Activated B cell treated with CpG ODN at 0.5 μM for 24 hours (primary cell): ENCODE results near the gene KCNMA1. TPM values are rescaled to one million over a fixed set of nuclear protein-coding genes. Genes with fewer than 3 reads are reported as not detected.

Experiments
- ATAC-seq: fragments of 200-7000 bp; cut with Tn5 transposase; one replicate; pipeline ENCODE4 v1.10.0; 2021; ENCODE audit warnings: low read depth, mild to moderate bottlenecking, moderate library complexity
- CTCF ChIA-PET: fragments of 350-600 bp; sonication (Branson Sonifier 250); formaldehyde crosslinking; loops from one replicate; lab custom pipeline; 2021; ENCODE audit warnings: antibody characterized with exemption; lab: Charles Lee
- POLR2A ChIA-PET: fragments of 350-600 bp; sonication (Branson Sonifier 250); formaldehyde crosslinking; loops from one replicate; lab custom pipeline; 2021; ENCODE audit warnings: antibody characterized with exemption; lab: Charles Lee
- DNase-seq: peaks from one replicate; pipeline ENCODE4 v3.0.0; 2022
- H3K27ac Mint-ChIP-seq: one replicate; pipeline ENCODE4 v1.8.0; 2020; ENCODE audit warnings: mixed read lengths
- H3K27me3 Mint-ChIP-seq: one replicate; pipeline ENCODE4 v1.8.0; 2021; ENCODE audit warnings: mixed read lengths
- H3K36me3 Mint-ChIP-seq: one replicate; pipeline ENCODE4 v1.8.0; 2021; ENCODE audit warnings: low read depth, mixed read lengths
- H3K4me1 Mint-ChIP-seq: one replicate; pipeline ENCODE4 v1.8.0; 2021; ENCODE audit warnings: mixed read lengths
- H3K4me3 Mint-ChIP-seq: one replicate; pipeline ENCODE4 v1.8.0; 2020; ENCODE audit warnings: mild to moderate bottlenecking, mixed read lengths
- H3K9me3 Mint-ChIP-seq: one replicate; pipeline ENCODE4 v1.8.0; 2020; ENCODE audit warnings: mixed read lengths
- intact Hi-C: fragments of 100-400 bp; cut with micrococcal nuclease; formaldehyde crosslinking; loops from one replicate; pipeline ENCODE4 v1.15.1; 2024
- total RNA-seq: library from RNA; stranded (reverse); gene quantifications from 2 replicates; pipeline ENCODE4 v1.2.3, GENCODE V29; 2022
- TF ChIP-seq, protein P1 (sequence below): fragments of 200-600 bp; IDR thresholded peaks from one replicate; pipeline ENCODE4 v1.8.0; 2022; ENCODE audit warnings: antibody characterized with exemption, mild to moderate bottlenecking

The KCNMA1 gene
- total RNA-seq, 1 donor from 2014 or later: 3.7 TPM

DNA sequence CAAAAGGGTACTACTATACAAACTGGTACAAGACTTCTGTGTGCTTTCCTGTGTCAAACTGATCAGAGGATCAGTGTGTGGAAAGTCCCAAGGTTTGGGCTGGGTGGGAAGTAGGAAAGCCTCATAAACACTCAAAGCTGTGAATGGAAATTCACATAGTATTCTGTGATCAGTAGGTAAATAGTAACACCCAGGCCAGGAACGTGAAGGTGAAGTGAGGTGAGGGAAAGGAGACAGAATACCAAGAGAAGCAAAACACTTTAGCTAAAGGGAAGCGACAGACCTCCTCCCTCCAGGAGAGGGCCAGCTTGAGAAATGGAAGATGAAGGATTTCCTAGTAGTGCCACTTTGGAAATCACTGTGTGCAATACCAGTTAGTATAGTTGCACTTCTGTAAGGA, 451.9 kb downstream of the KCNMA1 start:
- POLR2A ChIA-PET: no interaction called here
- H3K36me3 Mint-ChIP-seq: no peaks in the 10 kb centered on the region
- H3K4me1 Mint-ChIP-seq: no peaks in the 10 kb centered on the region

DNA sequence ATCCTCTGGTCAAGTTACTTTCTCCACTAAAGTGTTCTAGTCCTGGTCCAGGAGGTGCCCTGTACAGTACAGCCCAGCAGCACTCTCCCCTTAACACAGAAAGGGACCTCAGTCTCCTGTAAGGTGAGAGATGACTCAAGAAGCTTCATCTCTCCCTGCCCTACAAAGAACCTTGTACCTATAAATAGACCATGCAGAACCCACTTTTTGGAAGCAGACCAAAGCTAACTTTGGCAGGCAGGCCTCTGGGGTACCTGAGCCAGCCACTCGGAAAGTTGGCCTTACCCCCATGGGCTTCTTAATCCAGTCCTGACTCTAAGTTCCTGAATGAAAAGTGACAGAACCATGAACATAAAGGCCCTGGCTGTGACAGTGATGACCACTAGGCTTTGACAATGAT, 454.8 kb downstream of the KCNMA1 start:
- TF ChIP-seq, protein P1, sequence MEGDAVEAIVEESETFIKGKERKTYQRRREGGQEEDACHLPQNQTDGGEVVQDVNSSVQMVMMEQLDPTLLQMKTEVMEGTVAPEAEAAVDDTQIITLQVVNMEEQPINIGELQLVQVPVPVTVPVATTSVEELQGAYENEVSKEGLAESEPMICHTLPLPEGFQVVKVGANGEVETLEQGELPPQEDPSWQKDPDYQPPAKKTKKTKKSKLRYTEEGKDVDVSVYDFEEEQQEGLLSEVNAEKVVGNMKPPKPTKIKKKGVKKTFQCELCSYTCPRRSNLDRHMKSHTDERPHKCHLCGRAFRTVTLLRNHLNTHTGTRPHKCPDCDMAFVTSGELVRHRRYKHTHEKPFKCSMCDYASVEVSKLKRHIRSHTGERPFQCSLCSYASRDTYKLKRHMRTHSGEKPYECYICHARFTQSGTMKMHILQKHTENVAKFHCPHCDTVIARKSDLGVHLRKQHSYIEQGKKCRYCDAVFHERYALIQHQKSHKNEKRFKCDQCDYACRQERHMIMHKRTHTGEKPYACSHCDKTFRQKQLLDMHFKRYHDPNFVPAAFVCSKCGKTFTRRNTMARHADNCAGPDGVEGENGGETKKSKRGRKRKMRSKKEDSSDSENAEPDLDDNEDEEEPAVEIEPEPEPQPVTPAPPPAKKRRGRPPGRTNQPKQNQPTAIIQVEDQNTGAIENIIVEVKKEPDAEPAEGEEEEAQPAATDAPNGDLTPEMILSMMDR: no peak
- ATAC-seq (no peak), DNase-seq (no peak)
- H3K9me3 Mint-ChIP-seq: no peaks in the 10 kb centered on the region
- H3K27ac Mint-ChIP-seq: no peak overlapping the region
- H3K36me3 Mint-ChIP-seq: no peaks in the 10 kb centered on the region
- ChIA-PET POLR2A (no interaction called here), CTCF (no interaction called here)
- intact Hi-C loops: no loop called here
- H3K4me3 Mint-ChIP-seq: no peak overlapping the region
- H3K27me3 Mint-ChIP-seq: peaks cover 7% of the 10 kb centered on the region
- no peaks in the 10 kb centered on the region for H3K4me1 Mint-ChIP-seq

More for the DNA sequence above, 451.9 kb downstream of the KCNMA1 start:
- H3K4me3 Mint-ChIP-seq: no peak overlapping the region
- CTCF ChIA-PET: interaction anchor here (2.9 kb wide), 1 partner anchor 12 kb away, joined by 8 read pairs; no protein-coding TSS in a partner anchor
- no peak for ATAC-seq
- peaks cover 6% of the 10 kb centered on the region for H3K27me3 Mint-ChIP-seq
- TF ChIP-seq, protein P1: no peak
- intact Hi-C loops: no loop called here
- no peak overlapping the region for H3K27ac Mint-ChIP-seq
- no peak for DNase-seq
- no peaks in the 10 kb centered on the region for H3K9me3 Mint-ChIP-seq

DNA sequence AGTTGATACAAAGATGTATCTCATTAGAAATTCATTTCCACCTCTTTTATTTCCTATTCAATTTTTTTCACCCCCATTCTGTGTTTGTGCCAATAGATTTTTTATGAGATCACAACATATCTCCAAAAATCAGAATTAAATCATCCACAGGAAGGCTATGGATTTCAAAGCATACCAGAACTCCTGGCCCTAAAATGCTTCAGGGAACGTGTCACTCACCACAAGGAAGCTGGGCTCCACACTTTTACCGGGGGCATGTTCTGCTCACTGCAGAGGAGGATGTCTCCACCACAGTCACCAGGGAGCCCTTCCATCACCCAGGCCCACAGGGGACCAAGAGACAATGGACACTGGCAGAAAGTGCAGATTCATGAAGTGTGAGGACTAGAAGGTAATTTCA, 456.8 kb downstream of the KCNMA1 start:
- Mint-ChIP-seq H3K36me3 (no peaks in the 10 kb centered on the region), H3K4me1 (no peaks in the 10 kb centered on the region), H3K27ac (no peak overlapping the region), H3K9me3 (no peaks in the 10 kb centered on the region), H3K27me3 (peaks cover 7% of the 10 kb centered on the region), H3K4me3 (no peak overlapping the region)
- DNase-seq (no peak), ATAC-seq (no peak)
- intact Hi-C loops: no loop called here
- TF ChIP-seq, protein P1: no peak
- ChIA-PET POLR2A (no interaction called here), CTCF (no interaction called here)

DNA sequence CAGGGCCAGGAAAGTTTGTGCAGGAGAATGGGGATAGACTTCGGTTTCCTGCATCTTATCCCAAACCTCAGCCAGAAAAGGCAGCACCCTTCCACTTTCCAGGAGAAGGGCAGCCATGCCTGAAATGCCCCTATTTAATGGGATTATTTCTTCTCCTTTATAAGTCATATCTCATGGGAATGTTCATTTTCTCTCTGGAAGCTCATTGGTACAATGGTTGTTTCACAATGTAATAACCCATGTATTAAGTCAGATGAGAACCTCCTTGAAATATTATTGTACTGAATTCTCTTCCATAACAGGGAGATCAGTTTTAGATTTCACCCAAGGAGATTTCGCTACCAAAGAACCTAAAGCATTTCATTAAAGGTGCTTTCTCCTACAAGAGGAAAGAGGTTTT, 457.5 kb downstream of the KCNMA1 start:
- Mint-ChIP-seq H3K27me3 (peaks cover 7% of the 10 kb centered on the region), H3K27ac (no peak overlapping the region), H3K9me3 (no peaks in the 10 kb centered on the region), H3K4me1 (no peaks in the 10 kb centered on the region), H3K36me3 (no peaks in the 10 kb centered on the region), H3K4me3 (no peak overlapping the region)
- DNase-seq (no peak), ATAC-seq (no peak)
- intact Hi-C loops: no loop called here
- CTCF ChIA-PET: no interaction called here
- TF ChIP-seq, protein P1: no peak
- POLR2A ChIA-PET: no interaction called here

DNA sequence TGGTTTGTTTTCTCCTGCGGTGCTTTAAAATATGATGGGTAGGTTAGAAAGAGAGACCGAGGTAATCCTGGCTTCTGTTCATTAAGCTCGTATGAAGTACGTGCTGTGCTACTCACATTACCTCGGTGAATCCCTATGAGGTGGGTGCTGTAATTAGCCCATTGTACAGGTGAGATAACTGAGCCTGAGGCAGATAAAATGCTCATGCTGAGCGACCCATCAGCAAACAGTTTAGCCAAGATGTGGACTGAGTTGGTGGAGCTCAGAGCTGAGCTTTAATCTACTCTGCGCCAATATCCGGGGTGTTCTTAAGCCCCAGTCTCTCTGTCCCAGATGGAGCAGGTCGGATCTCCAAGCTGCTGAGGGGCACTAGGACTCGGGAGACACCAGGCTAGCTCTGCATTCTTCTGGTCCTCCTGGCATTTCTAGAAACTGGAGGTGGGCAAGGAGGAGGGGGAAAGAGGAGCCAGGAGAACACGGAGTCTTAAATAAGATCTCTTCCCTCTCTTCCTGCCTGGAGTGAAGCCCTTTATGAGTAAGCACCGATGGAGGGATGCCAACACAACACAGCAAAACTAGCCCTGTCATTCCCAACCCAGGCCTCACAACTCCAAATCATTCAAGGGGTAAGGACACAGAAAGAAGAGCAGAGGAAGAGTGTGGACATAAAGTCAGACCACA, 458.5 kb downstream of the KCNMA1 start:
- TF ChIP-seq, protein P1: no peak
- Mint-ChIP-seq H3K36me3 (no peaks in the 10 kb centered on the region), H3K27ac (no peak overlapping the region), H3K4me3 (no peak overlapping the region), H3K27me3 (peaks cover 7% of the 10 kb centered on the region), H3K4me1 (no peaks in the 10 kb centered on the region), H3K9me3 (no peaks in the 10 kb centered on the region)
- DNase-seq (no peak), ATAC-seq (no peak)
- intact Hi-C loops: no loop called here
- POLR2A ChIA-PET: no interaction called here
- CTCF ChIA-PET: no interaction called here
